ENCODE data around the gene SMYD3.

Gene SMYD3

GRCh38 chr1:246425139-246425794, 81.8 kb downstream of the SMYD3 start:
- H3K4me1 Mint-ChIP-seq (ENCODE audit: low read depth), result peaks cover 8% of the 10 kb centered on the region
- H3K27me3 Mint-ChIP-seq, result no peaks in the 10 kb centered on the region
- no peak overlapping the region for H3K27ac Mint-ChIP-seq
- no peak overlapping the region for H3K4me3 Mint-ChIP-seq
- H3K36me3 Mint-ChIP-seq (ENCODE audit: low read depth), result peaks cover 10% of the 10 kb centered on the region
- peaks cover 3% of the 10 kb centered on the region for H3K9me3 Mint-ChIP-seq

- no peaks in the 10 kb centered on the region for H3K27me3 Mint-ChIP-seq
- H3K27ac Mint-ChIP-seq, result no peak overlapping the region
- peaks cover 8% of the 10 kb centered on the region for H3K4me1 Mint-ChIP-seq (ENCODE audit: low read depth)
- no peaks in the 10 kb centered on the region for H3K9me3 Mint-ChIP-seq
- no peak overlapping the region for H3K4me3 Mint-ChIP-seq
- H3K36me3 Mint-ChIP-seq (ENCODE audit: low read depth), result peaks cover 30% of the 10 kb centered on the region
Observed at GRCh38 chr1:246420300-246420699, 86.8 kb downstream of the SMYD3 start.

GRCh38 chr1:246418565-246419312, 88.3 kb downstream of the SMYD3 start:
- H3K27me3 Mint-ChIP-seq, result no peaks in the 10 kb centered on the region
- H3K9me3 Mint-ChIP-seq, result no peaks in the 10 kb centered on the region
- peaks cover 30% of the 10 kb centered on the region for H3K36me3 Mint-ChIP-seq (ENCODE audit: low read depth)
- H3K4me3 Mint-ChIP-seq, result no peak overlapping the region
- peaks cover 8% of the 10 kb centered on the region for H3K4me1 Mint-ChIP-seq (ENCODE audit: low read depth)
- H3K27ac Mint-ChIP-seq, result no peak overlapping the region

- Mint-ChIP-seq H3K36me3 (ENCODE audit: low read depth) (peaks cover 30% of the 10 kb centered on the region), H3K9me3 (no peaks in the 10 kb centered on the region), H3K4me1 (ENCODE audit: low read depth) (peaks cover 8% of the 10 kb centered on the region), H3K4me3 (no peak overlapping the region), H3K27ac (no peak overlapping the region), H3K27me3 (no peaks in the 10 kb centered on the region)
Observed at GRCh38 chr1:246417813-246418564, 89.1 kb downstream of the SMYD3 start.

GRCh38 chr1:246417152-246417812, 89.8 kb downstream of the SMYD3 start:
- Mint-ChIP-seq H3K36me3 (ENCODE audit: low read depth) (peaks cover 31% of the 10 kb centered on the region), H3K4me1 (ENCODE audit: low read depth) (peaks cover 8% of the 10 kb centered on the region), H3K27ac (no peak overlapping the region), H3K4me3 (no peak overlapping the region), H3K9me3 (no peaks in the 10 kb centered on the region), H3K27me3 (no peaks in the 10 kb centered on the region)

DNA sequence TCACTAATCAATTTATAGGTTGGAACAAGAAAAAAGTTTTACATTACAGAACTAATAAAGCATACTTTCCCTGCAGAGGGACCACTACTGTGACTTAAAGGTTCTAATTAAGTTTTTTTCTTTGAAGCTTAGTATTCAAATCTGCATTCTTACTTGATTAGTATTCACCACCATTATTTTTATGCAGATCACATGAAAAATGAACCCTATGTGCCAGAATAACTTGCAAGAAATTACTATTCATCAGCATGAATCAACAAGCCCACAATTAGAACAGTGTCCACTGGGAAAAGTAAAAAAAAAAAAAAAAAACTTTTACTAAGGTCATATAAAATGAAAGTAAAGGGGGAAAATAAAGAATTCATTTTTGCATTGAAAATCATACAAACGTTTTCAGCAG, 90.8 kb downstream of the SMYD3 start:
- H3K4me3 Mint-ChIP-seq, result no peak overlapping the region
- no peaks in the 10 kb centered on the region for H3K27me3 Mint-ChIP-seq
- no peak overlapping the region for H3K27ac Mint-ChIP-seq
- H3K4me1 Mint-ChIP-seq (ENCODE audit: low read depth), result peaks cover 8% of the 10 kb centered on the region
- H3K9me3 Mint-ChIP-seq, result peaks cover 5% of the 10 kb centered on the region
- peaks cover 36% of the 10 kb centered on the region for H3K36me3 Mint-ChIP-seq (ENCODE audit: low read depth)

GRCh38 chr1:246415028-246415427, 92.1 kb downstream of the SMYD3 start:
- Mint-ChIP-seq H3K4me1 (ENCODE audit: low read depth) (peaks cover 8% of the 10 kb centered on the region), H3K4me3 (no peak overlapping the region), H3K27ac (no peak overlapping the region), H3K36me3 (ENCODE audit: low read depth) (peaks cover 31% of the 10 kb centered on the region), H3K27me3 (no peaks in the 10 kb centered on the region), H3K9me3 (peaks cover 5% of the 10 kb centered on the region)

GRCh38 chr1:246413430-246413829, 93.6 kb downstream of the SMYD3 start:
- no peaks in the 10 kb centered on the region for H3K27me3 Mint-ChIP-seq
- H3K9me3 Mint-ChIP-seq, result peaks cover 5% of the 10 kb centered on the region
- H3K27ac Mint-ChIP-seq, result no peak overlapping the region
- H3K36me3 Mint-ChIP-seq (ENCODE audit: low read depth), result peaks cover 18% of the 10 kb centered on the region
- peaks cover 8% of the 10 kb centered on the region for H3K4me1 Mint-ChIP-seq (ENCODE audit: low read depth)
- no peak overlapping the region for H3K4me3 Mint-ChIP-seq

GRCh38 chr1:246404078-246404477, 103.0 kb downstream of the SMYD3 start:
- H3K27ac Mint-ChIP-seq, result no peak overlapping the region
- no peak overlapping the region for H3K4me3 Mint-ChIP-seq
- no peaks in the 10 kb centered on the region for H3K9me3 Mint-ChIP-seq
- peaks cover 7% of the 10 kb centered on the region for H3K4me1 Mint-ChIP-seq (ENCODE audit: low read depth)
- peaks cover 4% of the 10 kb centered on the region for H3K36me3 Mint-ChIP-seq (ENCODE audit: low read depth)
- no peaks in the 10 kb centered on the region for H3K27me3 Mint-ChIP-seq

GRCh38 chr1:246398126-246398813, 108.8 kb downstream of the SMYD3 start:
- H3K4me3 Mint-ChIP-seq, result no peak overlapping the region
- H3K27me3 Mint-ChIP-seq, result no peaks in the 10 kb centered on the region
- peaks cover 15% of the 10 kb centered on the region for H3K36me3 Mint-ChIP-seq (ENCODE audit: low read depth)
- no peaks in the 10 kb centered on the region for H3K4me1 Mint-ChIP-seq (ENCODE audit: low read depth)
- no peak overlapping the region for H3K27ac Mint-ChIP-seq
- peaks cover 7% of the 10 kb centered on the region for H3K9me3 Mint-ChIP-seq

GRCh38 chr1:246397046-246397445, 110.0 kb downstream of the SMYD3 start:
- Mint-ChIP-seq H3K36me3 (ENCODE audit: low read depth) (peaks cover 18% of the 10 kb centered on the region), H3K27me3 (no peaks in the 10 kb centered on the region), H3K27ac (no peak overlapping the region), H3K4me1 (ENCODE audit: low read depth) (no peaks in the 10 kb centered on the region), H3K4me3 (no peak overlapping the region), H3K9me3 (peaks cover 8% of the 10 kb centered on the region)

GRCh38 chr1:246396322-246396721, 110.8 kb downstream of the SMYD3 start:
- Mint-ChIP-seq H3K4me1 (ENCODE audit: low read depth) (no peaks in the 10 kb centered on the region), H3K27ac (no peak overlapping the region), H3K27me3 (no peaks in the 10 kb centered on the region), H3K4me3 (no peak overlapping the region), H3K9me3 (peaks cover 15% of the 10 kb centered on the region), H3K36me3 (ENCODE audit: low read depth) (peaks cover 25% of the 10 kb centered on the region)

DNA sequence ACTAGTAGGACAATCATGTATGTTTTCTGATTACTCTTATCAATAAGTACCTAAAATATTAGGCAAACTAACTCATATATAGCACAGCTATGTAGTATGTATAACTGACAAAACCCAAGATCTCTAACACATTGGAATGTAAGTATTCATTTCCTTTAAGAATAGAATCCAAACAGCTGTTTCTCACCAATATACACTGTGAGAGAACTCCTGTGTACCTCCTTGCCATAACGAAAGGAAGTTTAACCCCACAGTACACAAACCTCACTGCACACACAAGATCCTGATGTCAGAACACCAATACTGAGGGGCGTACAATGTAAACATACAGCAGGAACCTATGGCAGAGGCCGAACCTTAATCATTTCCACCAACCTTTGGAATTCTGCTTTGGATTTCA, 113.0 kb downstream of the SMYD3 start:
- no peaks in the 10 kb centered on the region for H3K4me1 Mint-ChIP-seq (ENCODE audit: low read depth)
- H3K27me3 Mint-ChIP-seq, result no peaks in the 10 kb centered on the region
- no peak overlapping the region for H3K4me3 Mint-ChIP-seq
- peaks cover 22% of the 10 kb centered on the region for H3K9me3 Mint-ChIP-seq
- H3K27ac Mint-ChIP-seq, result no peak overlapping the region
- H3K36me3 Mint-ChIP-seq (ENCODE audit: low read depth), result peaks cover 38% of the 10 kb centered on the region

DNA sequence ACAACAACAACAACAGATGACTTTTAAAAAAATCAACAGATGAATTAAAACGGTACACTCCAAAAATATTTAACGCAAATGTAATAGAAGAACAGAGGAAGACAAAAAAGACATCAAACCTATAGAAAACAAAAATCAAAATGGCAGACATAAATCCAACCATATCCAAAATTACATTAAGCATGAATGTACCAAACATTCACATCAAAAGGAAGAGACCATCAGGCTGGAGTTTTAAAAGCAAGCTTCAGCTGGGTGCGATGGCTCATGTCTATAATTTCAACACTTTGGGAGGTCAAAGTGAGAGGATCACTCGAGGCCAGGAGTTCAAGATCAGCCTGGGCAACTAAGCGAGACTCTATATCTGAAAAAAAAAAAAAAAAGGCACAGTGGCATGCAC, 116.2 kb downstream of the SMYD3 start:
- H3K27ac Mint-ChIP-seq, result no peak overlapping the region

More for the DNA sequence above, 116.2 kb downstream of the SMYD3 start:
- peaks cover 18% of the 10 kb centered on the region for H3K9me3 Mint-ChIP-seq
- H3K4me3 Mint-ChIP-seq, result no peak overlapping the region
- H3K27me3 Mint-ChIP-seq, result no peaks in the 10 kb centered on the region
- H3K36me3 Mint-ChIP-seq (ENCODE audit: low read depth), result peaks cover 27% of the 10 kb centered on the region
- H3K4me1 Mint-ChIP-seq (ENCODE audit: low read depth), result no peaks in the 10 kb centered on the region
